GM19025 (cell line): ENCODE results near the gene TRAF7.

Source experiments
- ATAC-seq: cut with Tn5 transposase; IDR thresholded peaks from one replicate; pipeline ENCODE4 v1.9.1; 2021; ENCODE audit warnings: mild to moderate bottlenecking, low read depth, moderate library complexity; ENCODE audit not compliant: unreplicated experiment

Gene TRAF7

DNA sequence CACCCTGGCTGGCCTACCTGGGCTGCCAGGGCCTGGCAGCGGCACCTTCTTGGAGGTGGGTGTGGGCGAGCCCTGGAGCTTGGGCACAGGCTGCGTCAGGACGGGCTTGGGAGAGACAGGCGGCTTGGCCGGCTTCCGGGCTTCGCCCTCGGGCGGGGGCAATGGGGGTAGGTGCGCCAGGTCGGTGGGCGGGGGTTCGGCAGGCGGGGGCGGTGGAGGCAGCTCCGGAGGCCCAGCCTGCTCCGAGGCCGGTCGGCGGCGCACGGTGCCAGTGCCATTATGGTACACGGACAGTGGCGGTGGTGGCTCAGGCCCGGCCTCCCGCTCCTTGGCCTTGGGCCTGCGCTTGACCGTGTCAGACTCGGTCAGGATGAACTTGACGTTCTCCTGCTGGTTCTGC lies 24.0 kb downstream of the TRAF7 start:
- ATAC-seq = no peak

DNA sequence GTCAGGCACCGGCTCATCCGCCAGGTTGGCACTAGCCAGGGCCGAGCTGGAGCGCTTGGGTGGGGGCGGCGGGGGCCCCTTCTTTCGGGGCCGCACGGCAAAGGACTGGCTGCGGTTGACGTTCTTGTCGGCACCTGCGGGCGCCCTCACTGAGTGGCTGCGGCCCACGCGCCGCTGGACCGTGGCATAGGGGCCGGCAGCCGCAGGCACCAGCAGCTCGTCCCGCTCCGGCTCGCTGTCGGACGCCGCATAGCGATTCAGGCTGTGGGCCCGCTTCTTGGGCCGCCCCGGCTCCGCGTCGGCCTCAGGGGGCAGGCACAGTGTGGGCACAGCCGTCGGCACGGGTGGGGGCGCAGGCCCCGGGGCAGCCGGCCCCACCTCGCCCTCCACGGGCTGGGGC lies 24.9 kb downstream of the TRAF7 start:
- ATAC-seq = no peak

DNA sequence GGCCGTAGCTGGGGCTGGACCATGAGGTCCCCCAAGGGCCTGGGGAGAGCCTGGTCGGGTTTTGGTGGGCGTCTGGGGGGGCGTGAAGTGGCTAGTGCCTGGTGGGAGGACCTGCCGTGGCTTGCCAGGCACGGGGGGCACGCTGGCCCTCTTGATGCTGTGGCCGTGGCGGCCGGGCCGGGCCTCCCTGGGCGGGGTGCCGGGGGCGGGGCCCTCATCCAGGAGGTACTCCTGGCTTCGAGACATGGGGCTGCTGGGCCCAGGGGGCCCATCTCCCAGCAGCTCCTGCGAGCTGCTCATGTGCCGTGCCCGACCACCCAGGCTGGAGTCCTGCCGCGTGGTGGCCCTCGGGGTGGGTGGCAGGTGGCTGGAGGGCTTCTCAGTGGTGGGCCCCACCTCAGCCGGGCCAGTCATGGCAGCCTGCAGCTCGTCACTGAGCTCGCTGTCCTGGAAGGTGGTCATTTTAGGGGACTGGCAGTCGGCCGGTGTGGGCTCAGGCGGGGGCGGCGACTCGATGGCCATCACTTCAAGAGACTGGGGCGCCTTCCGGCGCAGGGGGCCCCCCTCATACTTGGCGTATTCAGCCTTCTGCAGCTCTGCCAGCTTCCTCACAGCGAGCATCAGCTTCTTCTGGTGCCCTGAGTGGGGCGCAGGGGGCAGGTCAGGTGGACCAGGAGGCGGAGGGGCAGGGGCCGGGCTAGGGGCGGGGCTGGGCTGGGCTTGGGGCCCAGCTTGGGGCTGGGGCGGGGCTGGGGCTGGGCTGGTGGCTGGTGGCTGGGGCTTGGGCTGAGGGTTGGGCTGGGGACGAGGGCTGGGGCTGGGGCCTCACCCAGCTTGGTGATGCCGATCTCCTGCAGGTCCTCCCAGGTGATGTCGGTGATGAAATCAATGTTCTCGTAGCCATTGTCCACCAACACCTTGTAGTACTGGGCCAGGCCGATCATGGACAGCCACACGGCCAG lies 25.7 kb downstream of the TRAF7 start:
- ATAC-seq = no peak

DNA sequence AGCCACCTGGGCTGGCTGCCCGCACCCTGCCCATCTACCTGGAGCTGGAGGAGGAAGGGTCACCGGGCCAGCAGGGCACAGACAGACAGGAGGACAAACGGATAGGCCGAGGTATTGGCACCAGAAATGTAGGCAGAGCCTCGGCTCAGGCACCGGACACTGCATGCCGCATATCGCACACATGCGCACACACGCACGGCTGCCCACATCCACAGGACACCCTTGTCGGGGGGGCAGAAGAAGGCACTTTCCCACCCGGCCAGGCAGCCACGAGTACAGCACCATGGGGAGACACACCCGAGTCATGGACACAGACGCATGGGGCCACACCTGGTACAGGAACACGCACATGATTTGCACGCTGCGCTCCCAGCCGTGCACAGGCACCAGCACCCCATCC lies 26.4 kb downstream of the TRAF7 start:
- ATAC-seq = no peak

DNA sequence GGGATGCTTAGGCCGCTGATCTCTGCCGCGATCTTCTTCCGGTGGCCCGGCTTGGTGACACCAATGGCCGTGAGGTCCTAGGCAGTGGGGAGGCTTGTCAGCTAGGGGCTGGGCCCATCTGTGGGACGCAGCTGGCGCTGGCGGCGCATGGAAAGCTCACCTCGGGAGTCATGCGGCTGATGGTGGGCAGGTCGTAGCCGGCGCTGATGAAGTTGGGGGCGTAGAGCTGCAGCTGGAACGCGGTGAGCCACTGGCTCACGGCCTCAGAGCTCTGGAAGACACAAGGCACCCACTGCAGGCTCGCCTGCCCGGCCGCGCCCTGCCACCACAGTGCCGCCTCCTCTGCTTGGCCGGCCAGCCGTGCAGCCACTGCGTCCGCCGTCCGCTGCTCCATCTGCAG lies 28.1 kb downstream of the TRAF7 start:
- no peak for ATAC-seq

DNA sequence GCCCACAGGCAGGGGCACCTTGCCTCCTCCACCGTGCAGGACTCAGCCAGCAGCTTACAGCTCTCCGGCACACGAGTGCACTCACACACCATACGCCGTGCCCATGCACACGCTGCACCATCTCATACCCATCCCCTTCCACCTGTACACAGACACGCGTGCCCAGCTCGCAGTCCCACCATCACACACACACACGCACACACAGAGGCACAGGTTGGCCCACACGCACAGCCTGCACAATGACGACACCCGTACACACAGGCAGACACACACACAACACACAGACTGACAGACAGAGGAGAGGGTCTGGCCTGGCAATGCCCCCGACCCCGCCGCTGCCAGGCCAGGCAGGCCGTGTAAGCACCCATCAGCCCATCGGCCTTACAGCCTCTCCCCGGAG lies 28.8 kb downstream of the TRAF7 start:
- no peak for ATAC-seq

DNA sequence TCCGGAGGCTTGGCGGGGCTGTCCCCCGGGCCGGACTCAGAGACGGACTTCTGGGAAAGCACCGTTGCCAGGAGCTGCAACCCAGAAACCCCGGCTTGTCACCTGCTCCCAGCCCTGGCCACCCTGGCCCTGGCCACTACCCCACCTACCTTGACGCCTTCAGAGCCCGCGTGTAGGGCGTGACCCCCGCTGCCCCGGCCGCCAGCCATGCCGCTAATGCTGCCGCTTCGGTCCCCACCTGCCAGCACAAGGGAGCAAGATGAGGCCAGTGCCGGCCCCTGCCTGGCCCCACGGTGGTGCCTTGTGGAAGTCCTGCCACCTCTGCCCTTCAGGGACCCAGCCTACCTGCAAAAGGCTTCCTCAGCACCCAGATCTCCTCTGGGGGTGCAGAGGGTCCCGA lies 29.4 kb downstream of the TRAF7 start:
- no peak for ATAC-seq

DNA sequence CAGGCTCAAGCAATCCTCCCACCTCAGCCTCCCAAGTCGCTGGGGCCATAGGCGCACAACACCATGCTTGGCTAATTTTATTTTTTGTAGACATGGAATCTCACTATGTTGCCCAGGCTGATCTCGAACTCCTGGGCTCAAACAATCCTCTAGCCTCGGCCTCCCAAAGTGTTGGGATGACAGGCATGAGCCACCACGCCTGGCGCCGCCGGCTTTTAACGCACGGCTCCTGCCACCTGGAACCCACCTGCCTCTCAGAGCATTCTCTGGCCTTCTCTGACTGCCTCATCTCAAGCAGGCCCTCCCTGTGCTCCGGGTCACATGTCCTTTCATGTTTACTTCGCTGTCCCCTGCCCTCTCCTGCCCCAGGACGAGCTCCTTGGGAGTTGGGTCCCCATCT lies 30.5 kb downstream of the TRAF7 start:
- no peak for ATAC-seq

DNA sequence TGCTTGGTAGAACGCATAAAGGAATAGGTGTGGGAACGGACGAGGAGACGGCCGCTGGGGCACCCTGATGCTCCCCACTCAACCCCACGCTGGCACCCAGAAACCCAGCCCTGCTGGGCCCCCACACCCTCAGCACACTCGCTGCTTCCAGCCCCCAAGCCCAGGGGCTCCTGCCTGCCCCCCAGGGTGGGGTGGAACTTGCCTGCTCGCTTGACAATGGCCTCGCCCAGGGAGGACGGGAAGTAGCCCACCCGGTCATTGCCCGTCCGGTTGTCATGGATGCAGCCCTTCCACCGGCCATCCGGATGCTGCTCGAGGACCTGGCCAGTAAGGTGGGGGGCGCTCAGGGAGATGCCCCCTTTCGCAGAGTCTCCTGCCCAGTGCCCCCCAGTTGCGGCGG lies 30.9 kb downstream of the TRAF7 start:
- ATAC-seq = no peak

DNA sequence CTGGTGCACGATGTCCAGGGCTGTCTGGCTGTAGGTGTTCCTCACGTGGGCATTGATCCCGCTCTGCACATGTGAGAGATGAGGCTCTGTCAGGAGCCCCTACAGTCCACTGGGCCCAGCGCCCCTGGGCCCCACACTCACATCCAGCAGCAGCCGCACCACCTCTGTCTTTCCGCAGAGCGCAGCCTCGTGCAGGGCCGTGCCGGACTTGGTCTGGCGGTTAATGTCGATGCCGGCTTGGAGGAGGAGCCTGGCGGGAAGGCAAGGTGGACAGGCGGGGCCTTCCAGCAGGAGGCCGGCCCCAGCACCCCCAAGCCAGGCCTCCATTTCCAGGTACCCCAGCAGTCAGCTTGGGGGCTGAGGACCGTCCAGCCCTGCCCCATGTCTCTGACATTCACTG lies 31.6 kb downstream of the TRAF7 start:
- ATAC-seq = no peak

DNA sequence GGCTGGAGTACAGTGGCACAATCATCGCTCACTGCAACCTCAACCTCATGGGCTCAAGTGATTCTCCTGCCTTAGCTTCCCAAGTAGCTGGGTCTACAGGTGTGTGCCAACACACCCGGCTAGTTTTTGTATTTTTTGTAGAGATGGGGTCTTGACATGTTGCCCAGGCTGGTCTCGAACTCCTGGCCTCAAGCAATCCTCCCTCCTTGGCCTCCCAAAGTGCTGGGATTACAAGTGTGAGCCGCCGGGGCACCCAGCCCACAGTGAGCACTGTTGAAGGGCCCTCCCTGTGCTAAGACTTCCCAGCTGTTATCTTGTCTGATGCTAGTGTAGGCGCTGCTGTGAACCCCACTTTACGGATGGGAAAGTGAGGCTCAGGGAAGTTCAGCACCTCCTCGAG lies 32.8 kb downstream of the TRAF7 start:
- no peak for ATAC-seq

DNA sequence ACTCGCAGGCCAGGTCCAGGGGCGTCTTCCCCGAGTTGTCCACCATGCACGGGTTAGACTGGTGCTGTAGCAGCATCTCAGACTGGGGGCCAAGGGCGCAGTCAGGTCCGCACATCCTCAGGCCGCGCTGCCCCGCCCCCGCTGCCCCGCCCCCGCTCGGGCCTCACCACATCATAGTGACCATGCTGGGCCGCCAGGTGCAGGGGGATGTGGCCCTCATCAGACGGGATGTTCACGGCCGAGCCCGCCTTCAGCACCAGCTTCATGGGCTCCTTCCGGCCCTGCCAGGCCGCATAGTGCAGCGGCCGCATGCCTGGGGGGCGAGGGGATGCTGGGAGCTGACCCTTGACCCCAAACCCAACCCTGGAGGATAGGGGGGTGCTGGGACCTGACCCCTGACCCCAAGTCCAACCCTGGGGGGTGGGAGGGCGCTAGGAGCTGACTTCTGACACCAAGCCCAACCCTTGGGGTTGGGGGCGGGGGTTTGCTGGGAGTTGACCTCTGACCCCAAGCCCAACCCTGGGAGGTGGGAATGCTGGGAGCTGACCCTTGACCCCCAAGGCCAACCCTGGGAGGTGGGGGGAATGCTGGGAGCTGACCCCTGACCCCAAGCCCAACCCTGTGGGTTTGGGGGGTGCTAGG lies 33.8 kb downstream of the TRAF7 start:
- no peak for ATAC-seq

DNA sequence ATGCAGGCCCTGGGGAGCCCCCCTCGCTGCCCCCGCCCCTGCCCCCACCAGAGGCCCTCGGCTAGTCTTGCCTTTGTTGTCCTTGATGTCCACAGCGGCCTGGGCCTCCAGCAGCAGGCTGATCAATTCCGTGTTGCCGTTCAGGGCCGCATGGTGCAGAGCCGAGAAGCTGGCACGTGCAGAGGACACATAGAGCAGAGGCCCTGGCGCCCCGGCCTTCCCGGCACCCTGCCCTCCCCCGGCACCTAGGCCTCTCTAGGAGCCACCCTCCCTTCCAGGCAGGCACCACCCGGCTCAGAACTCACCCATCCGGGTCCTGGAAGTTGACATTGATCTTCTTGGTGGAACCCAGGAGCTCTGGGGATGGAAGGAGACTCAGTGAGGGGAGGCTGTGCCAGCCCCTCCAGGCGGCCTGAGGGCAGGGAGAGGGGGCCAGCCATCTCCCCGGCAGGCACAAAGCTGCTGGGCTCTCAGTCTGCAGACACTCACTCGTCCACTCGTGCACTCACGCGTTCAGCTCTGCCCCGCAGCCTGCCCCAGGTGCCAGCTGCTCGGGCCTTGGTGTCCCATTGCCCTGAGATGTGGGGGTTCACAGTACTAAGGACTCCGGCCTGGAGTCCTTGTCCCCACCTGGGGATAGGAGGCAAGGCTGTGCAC lies 34.5 kb downstream of the TRAF7 start:
- ATAC-seq = no peak

DNA sequence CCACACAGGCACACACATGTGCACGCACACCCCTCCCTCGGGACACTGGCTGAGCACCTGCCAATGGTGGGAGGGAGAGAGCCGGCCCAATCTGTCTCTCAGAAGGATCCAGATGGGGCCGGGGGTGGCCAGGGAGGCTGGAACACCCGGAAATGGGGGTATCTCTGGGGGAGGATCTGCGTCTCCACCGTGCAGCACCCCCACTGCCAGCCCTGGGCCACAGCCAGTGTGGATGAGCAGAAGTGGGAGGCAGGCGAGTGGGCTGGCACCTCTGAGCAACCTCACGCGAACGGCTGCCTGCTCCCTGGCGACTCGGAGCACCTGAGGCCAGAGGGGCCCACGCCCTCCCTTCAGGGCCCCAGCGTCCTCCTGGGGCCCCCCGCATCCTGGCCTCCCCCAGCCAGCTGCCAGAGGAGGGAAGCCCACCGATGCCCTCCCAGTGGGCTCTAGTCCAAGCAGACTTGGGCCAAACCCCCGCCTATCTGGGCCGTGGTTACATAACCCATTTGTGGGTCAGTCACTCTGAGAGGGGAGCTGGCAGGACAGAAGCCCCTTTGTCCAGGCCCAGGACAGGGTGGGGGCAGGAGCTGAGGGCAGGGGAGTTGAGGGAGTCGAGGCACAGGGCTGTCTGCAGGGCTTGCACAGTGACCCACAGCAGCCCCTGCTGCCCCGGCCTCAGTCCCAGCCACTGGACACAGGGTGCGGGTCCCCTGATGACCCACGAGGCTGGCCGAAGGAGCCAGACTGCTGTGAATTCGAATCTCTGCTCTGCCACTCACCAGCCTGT lies 35.3 kb downstream of the TRAF7 start:
- ATAC-seq = no peak

DNA sequence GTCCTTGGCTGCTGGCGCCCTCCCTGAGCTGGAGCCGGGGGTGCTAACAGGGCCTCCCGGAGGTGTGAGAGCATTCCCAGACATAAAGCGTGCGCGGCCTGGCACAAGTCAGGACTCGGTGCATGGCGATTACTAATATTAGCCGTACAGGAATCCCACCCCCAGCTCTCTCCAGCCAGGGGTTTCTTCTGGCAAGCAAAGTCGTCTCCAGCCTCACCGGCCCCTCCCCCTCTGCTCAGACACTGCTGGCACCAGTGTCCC lies 35.8 kb downstream of the TRAF7 start:
- no peak for ATAC-seq

DNA sequence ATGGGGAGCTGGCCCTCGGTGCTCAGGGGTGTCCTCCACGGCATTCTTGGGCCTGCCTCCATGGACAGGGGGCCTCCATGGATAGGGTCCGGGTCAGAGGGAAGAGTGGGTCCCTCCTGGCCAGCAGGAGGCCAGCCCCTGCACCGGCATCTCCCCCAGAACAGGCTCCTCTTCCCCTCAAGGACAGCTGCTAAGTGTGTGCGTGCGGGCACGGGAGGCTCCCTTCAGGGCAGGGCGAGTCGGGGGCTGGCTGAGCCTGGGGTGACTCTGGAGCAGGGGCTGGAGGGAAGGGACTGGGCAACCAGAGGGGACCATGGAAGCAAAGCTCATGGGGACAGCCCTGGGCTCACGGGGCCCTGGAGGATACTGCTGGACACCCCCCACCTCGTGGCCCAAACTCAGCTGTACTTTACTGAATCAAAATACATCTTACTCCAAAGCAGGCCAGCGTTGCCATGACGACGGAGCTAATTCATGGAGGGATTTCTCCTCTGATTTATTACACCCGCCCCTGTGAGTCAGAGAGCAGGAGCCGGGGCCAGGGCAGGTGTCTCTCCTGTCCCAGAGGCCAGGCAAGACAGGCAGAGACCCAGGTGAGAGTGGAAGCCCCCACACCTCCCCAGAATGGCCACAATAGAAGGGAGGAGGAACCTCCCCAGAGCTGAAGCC lies 38.7 kb downstream of the TRAF7 start:
- no peak for ATAC-seq

DNA sequence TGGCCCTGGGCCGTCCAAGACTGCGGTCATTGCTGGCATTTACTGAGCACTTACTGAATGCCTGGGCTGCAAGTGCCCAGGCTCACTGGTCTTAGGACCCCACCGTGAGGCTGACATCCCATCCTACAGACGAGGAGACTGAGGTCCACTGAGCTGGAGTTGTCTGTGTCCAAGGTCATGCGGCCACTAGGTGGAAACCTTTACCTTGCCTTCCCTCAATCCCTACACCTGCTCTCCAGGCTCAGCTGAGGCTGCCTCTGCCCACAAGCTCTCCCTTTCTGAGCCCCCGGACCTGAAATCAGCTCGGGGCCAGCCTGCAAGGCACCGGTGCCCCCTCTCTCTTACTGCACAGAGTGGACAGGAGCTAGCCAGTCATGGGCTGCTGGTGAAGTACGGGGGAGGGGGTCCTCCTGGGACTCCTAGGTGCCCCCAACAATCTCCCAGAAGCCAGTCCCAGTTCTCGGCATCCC lies 39.3 kb downstream of the TRAF7 start:
- no peak for ATAC-seq

DNA sequence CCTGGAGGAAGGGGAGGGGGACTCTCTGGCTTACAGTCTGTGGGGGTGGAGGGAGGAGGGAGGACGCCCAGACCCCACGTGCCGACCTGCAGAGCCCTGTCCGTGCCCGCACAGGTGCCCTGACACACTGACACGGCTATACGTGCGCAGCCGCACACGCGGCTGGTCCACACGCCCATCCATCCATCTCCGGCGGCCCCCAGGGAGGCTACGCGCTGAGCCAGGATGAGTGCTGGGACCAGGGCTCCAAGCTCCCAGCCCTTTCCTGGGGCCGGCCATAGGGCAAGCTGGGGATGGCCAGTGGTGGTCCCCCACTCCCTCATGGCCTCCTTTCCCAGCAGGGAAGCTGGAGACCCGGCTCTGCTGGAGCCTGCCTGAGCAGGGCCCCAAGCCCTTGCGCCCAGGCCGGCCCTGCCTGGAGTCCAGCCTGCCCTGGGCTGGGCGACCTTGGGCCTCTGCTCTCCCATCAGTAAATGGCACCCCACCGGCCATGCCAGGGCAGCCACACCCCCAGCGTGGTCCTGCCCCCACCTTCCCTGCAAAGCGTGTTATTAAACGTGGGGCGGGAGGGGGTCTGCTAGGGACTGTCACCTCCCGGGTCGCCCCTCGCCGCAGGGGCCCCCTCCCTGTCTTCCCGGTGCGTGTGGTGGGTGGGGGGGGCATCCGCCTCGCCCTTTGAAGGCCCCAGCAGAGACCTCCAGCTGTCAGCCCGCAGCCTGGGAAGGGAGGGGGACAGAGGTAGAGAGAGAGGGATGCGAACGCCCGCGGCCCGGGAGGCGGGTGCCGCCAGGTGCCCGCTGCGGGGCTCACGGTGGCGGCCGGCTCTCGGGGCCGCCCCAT lies 40.0 kb downstream of the TRAF7 start:
- no peak for ATAC-seq

DNA sequence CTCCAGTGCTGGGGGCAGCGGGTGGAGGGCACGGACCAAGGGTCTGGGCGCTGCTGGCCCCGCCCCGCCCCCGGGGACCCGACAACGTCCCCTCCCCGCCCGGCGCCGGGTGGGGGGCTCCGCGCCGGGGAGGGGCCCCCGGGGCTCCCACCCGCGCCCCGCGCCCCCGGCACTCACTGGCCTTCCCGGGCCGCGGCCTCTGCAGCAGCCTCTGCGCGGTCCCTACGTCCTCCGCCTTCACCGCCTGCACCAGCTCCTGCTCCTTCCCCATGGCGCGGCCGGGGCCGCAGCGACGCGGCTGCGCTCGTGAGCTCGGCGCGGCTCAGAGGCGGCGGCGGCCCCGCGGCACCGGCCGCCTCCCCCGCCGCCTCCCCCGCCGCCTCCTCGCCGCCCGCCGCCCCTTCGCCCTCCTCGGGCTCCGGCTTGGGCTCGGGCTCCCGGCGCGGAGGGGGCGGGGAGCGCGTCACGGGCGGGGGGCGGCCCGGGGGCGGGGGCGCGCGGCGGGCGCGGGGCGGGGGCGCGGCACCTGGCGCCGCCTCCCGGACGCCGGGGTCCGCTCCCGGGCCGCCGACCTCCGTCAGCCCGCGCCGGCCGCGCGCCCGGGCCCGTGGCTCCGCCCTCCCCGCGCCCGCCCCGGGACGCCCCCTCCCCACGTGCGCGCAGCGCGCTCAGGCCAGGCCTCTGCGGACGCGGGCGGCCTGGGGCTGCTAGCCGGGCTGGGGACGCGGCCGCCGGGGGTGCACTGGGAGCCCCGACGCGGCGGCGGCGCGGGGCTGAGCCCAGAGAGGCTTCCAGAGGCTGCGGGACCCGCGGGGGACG lies 40.8 kb downstream of the TRAF7 start, which contains the start of gene CASKIN1:
CASKIN1 (minus strand) TSS at position 444 of the 819 bp plus-strand sequence; CDS start at position 271, 173 bp downstream.
- no peak for ATAC-seq
